Panc1 (cell line): ENCODE results near the gene RSPO4. TPM values are rescaled to one million over a fixed set of nuclear protein-coding genes. Genes with fewer than 3 reads are reported as not detected.

Source experiments
- ATAC-seq: fragments of 200-7000 bp; cut with Tn5 transposase; 2 replicates; pipeline ENCODE4 v1.9.1; 2020; ENCODE audit warnings: mild to moderate bottlenecking, moderate library complexity
- BruUV-seq: library from RNA; stranded (reverse); fragments of 400-500 nt; replicated peaks from 2 replicates; lab custom pipeline; 2021; lab: Mats Ljungman, UMichigan
- CTCF ChIA-PET: fragments of 300-600 bp; sonication (Branson Sonifier 250); formaldehyde crosslinking; loops from one replicate; lab custom pipeline; 2022; ENCODE audit warnings: antibody characterized with exemption; lab: Charles Lee
- POLR2A ChIA-PET: fragments of 300-600 bp; sonication (Branson Sonifier 250); formaldehyde crosslinking; loops from one replicate; lab custom pipeline; 2022; ENCODE audit warnings: antibody characterized with exemption; lab: Charles Lee
- DNase-seq: peaks from one replicate; pipeline ENCODE4 v3.0.0-alpha.2; 2010; ENCODE audit warnings: low read depth, low spot score
- H3K27ac ChIP-seq: 2 replicates; pipeline ENCODE4 v1.5.1; 2011; ENCODE audit warnings: mild to moderate bottlenecking, low read length, inconsistent platforms
- H3K27me3 ChIP-seq: fragments of 200-500 bp; sonication (Bioruptor generic); 2 replicates; pipeline ENCODE4 v1.6.0; 2014; ENCODE audit warnings: low read length, inconsistent platforms; ENCODE audit not compliant: control insufficient read depth, insufficient read depth
- H3K36me3 ChIP-seq: fragments of 200-500 bp; sonication (Bioruptor generic); 2 replicates; pipeline ENCODE4 v1.5.1; 2014; ENCODE audit warnings: inconsistent platforms, mild to moderate bottlenecking, low read length, moderate library complexity; ENCODE audit not compliant: control insufficient read depth, insufficient read depth
- H3K4me1 ChIP-seq: 2 replicates; pipeline ENCODE4 v1.5.1; 2011; ENCODE audit warnings: inconsistent platforms, mild to moderate bottlenecking, low read length, moderate library complexity; ENCODE audit not compliant: control insufficient read depth, insufficient read depth
- H3K4me3 ChIP-seq, 2 experiments: 2 replicates each; pipeline ENCODE4 v1.5.1; 2011 to 2012; ENCODE audit warnings: low read depth in 2 of 2, low read length in 2 of 2, mild to moderate bottlenecking in 2 of 2, inconsistent platforms in 1 of 2, moderate library complexity in 1 of 2
- H3K9me3 ChIP-seq: fragments of 200-500 bp; sonication (Bioruptor generic); 2 replicates; pipeline ENCODE4 v1.5.1; 2014; ENCODE audit warnings: low read depth, mild to moderate bottlenecking, inconsistent platforms, low read length, moderate library complexity; ENCODE audit not compliant: control insufficient read depth, insufficient read depth
- CTCF ChIP-seq: fragments of 450-650 bp; IDR thresholded peaks from 2 replicates; pipeline ENCODE4 v1.5.1; 2017; ENCODE audit warnings: mild to moderate bottlenecking
- POLR2AphosphoS5 ChIP-seq: IDR thresholded peaks from 2 replicates; pipeline ENCODE4 v1.6.1; 2012; ENCODE audit warnings: mild to moderate bottlenecking, low read depth, low read length, moderate library complexity
- REST ChIP-seq, 2 experiments: IDR thresholded peaks; 2 replicates each; pipeline ENCODE4 v1.6.1; 2011 to 2012; ENCODE audit warnings: low read depth in 2 of 2, control low read depth in 1 of 2, low read length in 1 of 2, mild to moderate bottlenecking in 1 of 2, moderate library complexity in 1 of 2; ENCODE audit not compliant: insufficient read depth in 1 of 2
- SIN3A ChIP-seq: IDR thresholded peaks from 2 replicates; pipeline ENCODE4 v1.6.1; 2012; ENCODE audit warnings: low read depth, mild to moderate bottlenecking, low read length, moderate library complexity, borderline replicate concordance; ENCODE audit not compliant: insufficient read depth
- TCF7L2 ChIP-seq: IDR thresholded peaks from 2 replicates; pipeline ENCODE4 v1.6.1; 2011; ENCODE audit warnings: mild to moderate bottlenecking, low read depth, low read length, inconsistent platforms
- in situ Hi-C: cut with HindIII; loops from 2 replicates; pipeline ENCODE4 v1.10.0; 2016; ENCODE audit warnings: low sequenced_read_pairs, low pct_unique_long_range_greater_than_20kb
- intact Hi-C: fragments of 100-400 bp; cut with micrococcal nuclease; formaldehyde crosslinking; loops from one replicate; pipeline ENCODE4 v1.10.0; 2022; ENCODE audit not compliant: unreplicated experiment
- total RNA-seq: library from RNA; stranded (reverse); gene quantifications from one replicate; pipeline ENCODE4 v1.2.1, GENCODE V29; 2021; ENCODE audit not compliant: unreplicated experiment

The RSPO4 gene
- total RNA-seq, 1 experiment from 2014 or later = 0.54 TPM

- Histone ChIP-seq H3K9me3 (no peaks in the 10 kb centered on the region), H3K36me3 (no peaks in the 10 kb centered on the region), H3K4me3 (no peak overlapping the region), H3K27me3 (0 out of 2 replicates have a peak, but pooled peaks cover 2% of the 10 kb centered on the region), H3K27ac (no peak overlapping the region), H3K4me1 (no peaks in the 10 kb centered on the region; the same call in 1 of the 2 replicates)
- intact Hi-C loops (no loop called here), in situ Hi-C loops (no loop called here)
- no peak for DNase-seq
- CTCF ChIA-PET = interaction anchor here (0.9 kb wide), 1 partner anchor 188 kb away, joined by 4 read pairs; no protein-coding TSS in a partner anchor
- TF ChIP-seq REST (IDR thresholded peaks at IDR 0.05; ENCODE audit: insufficient read depth in 1 of 2, low read depth in 2 of 2, low read length in 1 of 2) = no peak
- no peak for TF ChIP-seq TCF7L2
- TF ChIP-seq POLR2AphosphoS5 = no peak
- TF ChIP-seq CTCF = no peak
- TF ChIP-seq SIN3A = no peak
- ATAC-seq = no peak
- no TSS peak for BruUV-seq
- POLR2A ChIA-PET = no interaction called here
These were observed 38.3 kb downstream of the RSPO4 start for GRCh38 chr20:963795-964194.

- Histone ChIP-seq H3K4me3 (no peak overlapping the region), H3K27ac (no peak overlapping the region), H3K36me3 (no peaks in the 10 kb centered on the region), H3K9me3 (no peaks in the 10 kb centered on the region), H3K27me3 (no peaks in the 10 kb centered on the region), H3K4me1 (no peaks in the 10 kb centered on the region; the same call in 1 of the 2 replicates)
- ChIA-PET POLR2A (no interaction called here), CTCF (no interaction called here)
- no TSS peak for BruUV-seq
- no peak for TF ChIP-seq TCF7L2
- TF ChIP-seq CTCF = no peak
- no peak for TF ChIP-seq REST (IDR thresholded peaks at IDR 0.05; ENCODE audit: insufficient read depth in 1 of 2, low read depth in 2 of 2, low read length in 1 of 2)
- intact Hi-C loops (no loop called here), in situ Hi-C loops (no loop called here)
- no peak for ATAC-seq
- DNase-seq = no peak
These were observed 39.4 kb downstream of the RSPO4 start for GRCh38 chr20:962683-963082.
